ENCODE results near the gene PCSK9. TPM values are rescaled to one million over a fixed set of nuclear protein-coding genes. Genes with fewer than 3 reads are reported as not detected.

The PCSK9 gene
- total RNA-seq, 2 experiments from 2014 or later = not detected

DNA sequence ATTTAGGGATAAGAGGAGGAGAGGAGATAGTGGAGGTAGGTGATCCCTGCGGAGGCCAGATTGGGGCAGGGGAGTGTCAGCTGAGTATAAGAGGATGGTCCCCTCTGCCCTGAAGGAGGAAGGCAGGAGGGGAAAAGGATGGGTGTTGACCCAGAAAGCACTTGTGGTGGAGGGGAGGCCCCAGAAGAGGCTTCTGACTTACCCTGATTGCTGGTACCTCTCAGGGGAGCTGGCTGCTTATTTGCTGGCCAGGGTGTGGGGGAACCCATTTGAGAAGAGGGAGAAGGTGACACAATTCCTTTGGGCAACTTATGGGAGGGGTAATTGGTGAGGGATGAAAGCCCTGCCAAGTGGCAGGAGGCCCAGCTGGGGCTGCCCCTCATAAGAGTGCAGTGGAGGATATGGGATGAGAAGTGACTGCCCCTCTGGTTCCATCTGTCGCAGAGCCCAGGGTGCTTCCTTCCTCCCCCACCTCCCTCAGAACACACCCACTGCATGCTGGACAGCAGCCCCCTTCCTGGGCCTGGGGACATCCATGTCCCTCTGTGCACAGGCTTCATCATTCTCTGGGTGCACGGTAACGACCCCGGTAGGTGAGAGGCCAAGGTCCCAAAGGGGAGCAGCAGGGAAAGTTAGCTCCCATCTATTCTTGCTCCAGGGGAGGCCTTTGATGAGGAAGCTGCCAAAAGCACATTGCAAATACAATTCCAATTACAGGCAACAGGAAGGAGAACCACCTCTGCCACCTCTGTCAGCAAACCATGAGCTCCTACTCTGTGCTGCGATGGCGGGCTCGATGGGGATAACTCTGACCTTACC, 1.4 kb upstream of the PCSK9 start:
- Mint-ChIP-seq H3K27ac (no peak overlapping the region), H3K9me3 (no peaks in the 10 kb centered on the region), H3K4me3 (no peak overlapping the region), H3K27me3 (peaks cover 47% of the 10 kb centered on the region), H3K36me3 (no peaks in the 10 kb centered on the region), H3K4me1 (ENCODE audit: low read depth) (peaks cover 3% of the 10 kb centered on the region)
- POLR2A ChIA-PET = no interaction called here
- DNase-seq = no peak
- intact Hi-C loops (cut with micrococcal nuclease) = no loop called here
- CTCF ChIA-PET = no interaction called here

DNA sequence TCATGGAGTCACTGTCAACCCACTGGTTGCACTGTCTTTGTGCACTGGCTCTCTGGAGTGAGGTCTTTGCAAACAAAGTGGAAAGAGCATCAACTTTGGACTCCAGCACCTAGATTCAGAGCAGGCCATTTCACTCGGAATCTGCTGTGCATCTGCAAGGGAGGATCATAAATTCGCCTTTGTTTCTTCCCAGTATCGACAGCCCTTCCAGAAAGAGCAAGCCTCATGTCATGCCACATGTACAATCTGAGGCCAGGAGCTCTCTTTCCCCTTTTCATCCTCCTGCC, 853 bp upstream of the PCSK9 start:
- Mint-ChIP-seq H3K4me1 (ENCODE audit: low read depth) (peaks cover 3% of the 10 kb centered on the region), H3K9me3 (no peaks in the 10 kb centered on the region), H3K27me3 (peaks cover 47% of the 10 kb centered on the region), H3K36me3 (no peaks in the 10 kb centered on the region), H3K4me3 (no peak overlapping the region), H3K27ac (no peak overlapping the region)
- ChIA-PET POLR2A (no interaction called here), CTCF (no interaction called here)
- intact Hi-C loops (cut with micrococcal nuclease) = no loop called here
- DNase-seq = no peak

DNA sequence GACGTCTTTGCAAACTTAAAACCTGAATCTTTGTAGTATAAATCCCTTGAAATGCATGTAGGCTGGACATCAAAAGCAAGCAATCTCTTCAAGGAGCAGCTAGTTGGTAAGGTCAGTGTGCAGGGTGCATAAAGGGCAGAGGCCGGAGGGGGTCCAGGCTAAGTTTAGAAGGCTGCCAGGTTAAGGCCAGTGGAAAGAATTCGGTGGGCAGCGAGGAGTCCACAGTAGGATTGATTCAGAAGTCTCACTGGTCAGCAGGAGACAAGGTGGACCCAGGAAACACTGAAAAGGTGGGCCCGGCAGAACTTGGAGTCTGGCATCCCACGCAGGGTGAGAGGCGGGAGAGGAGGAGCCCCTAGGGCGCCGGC, 390 bp upstream of the PCSK9 start:
- H3K27me3 Mint-ChIP-seq = peaks cover 47% of the 10 kb centered on the region
- ChIA-PET CTCF (no interaction called here), POLR2A (no interaction called here)
- no peaks in the 10 kb centered on the region for H3K36me3 Mint-ChIP-seq
- H3K4me1 Mint-ChIP-seq (ENCODE audit: low read depth) = peaks cover 3% of the 10 kb centered on the region
- no peak overlapping the region for H3K27ac Mint-ChIP-seq
- no peak for DNase-seq
- intact Hi-C loops (cut with micrococcal nuclease) = no loop called here
- H3K4me3 Mint-ChIP-seq = no peak overlapping the region
- H3K9me3 Mint-ChIP-seq = no peaks in the 10 kb centered on the region

DNA sequence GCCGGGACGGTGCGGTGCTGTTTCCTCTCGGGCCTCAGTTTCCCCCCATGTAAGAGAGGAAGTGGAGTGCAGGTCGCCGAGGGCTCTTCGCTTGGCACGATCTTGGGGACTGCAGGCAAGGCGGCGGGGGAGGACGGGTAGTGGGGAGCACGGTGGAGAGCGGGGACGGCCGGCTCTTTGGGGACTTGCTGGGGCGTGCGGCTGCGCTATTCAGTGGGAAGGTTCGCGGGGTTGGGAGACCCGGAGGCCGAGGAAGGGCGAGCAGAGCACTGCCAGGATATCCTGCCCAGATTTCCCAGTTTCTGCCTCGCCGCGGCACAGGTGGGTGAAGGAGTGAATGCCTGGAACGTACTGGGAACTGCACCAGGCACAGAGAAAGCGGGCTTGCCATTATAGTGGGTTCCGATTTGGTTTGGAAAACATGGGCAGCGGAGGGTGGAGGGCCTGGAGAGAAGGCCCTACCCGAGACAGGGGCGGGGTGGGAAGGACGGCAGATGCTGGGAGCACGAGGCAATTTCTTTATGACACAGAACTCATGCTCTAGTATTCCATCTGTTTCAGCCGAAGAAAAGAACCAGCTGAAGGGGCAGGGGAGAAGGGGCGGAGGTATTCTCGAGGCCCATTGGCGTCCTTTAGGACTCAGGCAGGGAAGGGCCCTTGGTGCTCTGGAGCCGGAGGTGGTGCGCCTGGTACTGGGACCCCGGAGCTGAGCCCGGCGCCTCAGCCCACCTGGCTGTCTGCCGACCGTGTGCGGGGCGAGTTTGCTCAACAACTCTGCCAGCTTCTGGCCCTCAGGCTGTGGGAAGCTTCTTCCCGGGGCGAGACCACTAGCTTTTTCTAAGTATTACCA, 960 bp downstream of the PCSK9 start:
- DNase-seq = no peak
- Mint-ChIP-seq H3K4me1 (ENCODE audit: low read depth) (peaks cover 3% of the 10 kb centered on the region), H3K9me3 (no peaks in the 10 kb centered on the region), H3K27ac (no peak overlapping the region), H3K4me3 (no peak overlapping the region), H3K27me3 (peaks cover 44% of the 10 kb centered on the region), H3K36me3 (no peaks in the 10 kb centered on the region)
- ChIA-PET CTCF (interaction anchor here (0.8 kb wide), 1 partner anchor 24 kb away, joined by 3 read pairs; no protein-coding TSS in a partner anchor), POLR2A (no interaction called here)
- intact Hi-C loops (cut with micrococcal nuclease) = no loop called here

DNA sequence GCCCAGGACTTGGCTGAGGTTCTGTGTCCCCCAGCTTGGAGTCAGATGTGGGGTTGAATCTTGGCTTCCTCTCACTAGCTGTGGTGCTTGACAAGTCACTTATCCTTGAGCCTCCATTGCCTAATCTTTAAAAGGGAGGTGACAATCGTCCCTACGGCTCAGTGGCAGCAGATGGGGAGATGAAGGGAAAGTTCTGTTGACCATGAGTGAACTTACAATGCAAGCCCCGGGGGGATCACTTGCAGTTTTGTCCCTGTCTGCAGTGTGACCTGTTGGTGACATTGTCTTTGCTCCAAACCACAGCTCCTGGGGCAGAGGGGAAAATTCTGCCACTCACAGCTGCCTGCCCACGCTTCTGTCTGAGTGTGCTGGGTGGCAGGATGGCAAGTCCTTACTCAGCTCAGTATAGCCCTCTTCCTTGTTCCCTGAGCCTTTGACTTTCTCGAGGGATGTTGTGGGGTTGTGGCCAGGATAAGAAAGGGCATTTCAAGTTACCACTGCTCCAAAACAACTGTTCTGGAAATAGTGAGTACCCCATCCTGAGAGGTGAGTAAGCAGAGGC, 1.7 kb downstream of the PCSK9 start:
- no peak for DNase-seq
- intact Hi-C loops (cut with micrococcal nuclease) = no loop called here
- H3K36me3 Mint-ChIP-seq = no peaks in the 10 kb centered on the region
- CTCF ChIA-PET = no interaction called here
- no peaks in the 10 kb centered on the region for H3K9me3 Mint-ChIP-seq
- H3K4me1 Mint-ChIP-seq (ENCODE audit: low read depth) = peaks cover 3% of the 10 kb centered on the region
- no peak overlapping the region for H3K4me3 Mint-ChIP-seq
- POLR2A ChIA-PET = no interaction called here
- H3K27me3 Mint-ChIP-seq = peaks cover 39% of the 10 kb centered on the region
- no peak overlapping the region for H3K27ac Mint-ChIP-seq

DNA sequence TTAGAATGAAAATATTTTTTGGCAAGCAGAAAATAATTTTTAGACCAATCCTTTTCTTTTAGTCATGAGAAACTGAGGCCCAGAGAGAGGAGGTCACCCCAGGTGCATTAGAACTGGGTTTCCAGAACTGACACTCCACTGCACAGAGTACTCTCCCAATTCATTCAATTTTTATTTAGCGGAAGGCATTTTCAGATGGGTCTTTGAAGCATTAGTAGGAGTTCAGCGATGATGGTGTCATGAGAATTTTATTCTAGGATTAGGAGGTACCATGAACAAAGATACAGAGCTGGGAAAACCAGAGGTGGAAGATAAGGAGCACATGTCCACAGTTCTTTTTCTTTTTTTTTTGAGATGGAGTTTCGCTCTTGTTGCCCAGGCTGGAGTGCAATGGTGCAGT, 2.3 kb downstream of the PCSK9 start:
- Mint-ChIP-seq H3K27ac (no peak overlapping the region), H3K9me3 (no peaks in the 10 kb centered on the region), H3K4me3 (no peak overlapping the region), H3K27me3 (peaks cover 34% of the 10 kb centered on the region), H3K36me3 (no peaks in the 10 kb centered on the region), H3K4me1 (ENCODE audit: low read depth) (peaks cover 3% of the 10 kb centered on the region)
- ChIA-PET CTCF (no interaction called here), POLR2A (no interaction called here)
- no peak for DNase-seq
- intact Hi-C loops (cut with micrococcal nuclease) = no loop called here

DNA sequence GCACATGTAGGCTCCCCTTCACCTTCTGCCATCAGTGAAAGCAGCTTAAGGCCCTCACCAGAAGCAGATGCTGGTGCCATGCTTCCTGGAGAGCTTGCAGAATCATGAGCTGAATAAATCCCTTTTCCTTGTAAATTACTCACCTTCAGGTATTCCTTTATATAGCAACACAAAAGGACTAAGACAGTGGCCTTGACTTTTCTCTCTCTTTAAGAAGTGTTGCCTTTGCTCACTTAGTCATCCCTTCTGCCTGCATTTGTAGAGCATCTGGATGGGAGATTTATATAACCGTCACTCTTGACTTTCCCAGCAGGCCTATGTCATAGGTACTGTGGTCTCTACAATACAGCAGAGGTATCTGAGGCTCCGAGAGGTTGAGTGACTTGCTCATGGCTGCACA, 3.7 kb downstream of the PCSK9 start:
- H3K4me3 Mint-ChIP-seq = no peak overlapping the region
- intact Hi-C loops (cut with micrococcal nuclease) = no loop called here
- no peaks in the 10 kb centered on the region for H3K9me3 Mint-ChIP-seq
- POLR2A ChIA-PET = no interaction called here
- H3K27me3 Mint-ChIP-seq = peaks cover 30% of the 10 kb centered on the region
- no peak overlapping the region for H3K27ac Mint-ChIP-seq
- H3K36me3 Mint-ChIP-seq = no peaks in the 10 kb centered on the region
- no peak for DNase-seq
- peaks cover 3% of the 10 kb centered on the region for H3K4me1 Mint-ChIP-seq (ENCODE audit: low read depth)
- CTCF ChIA-PET = interaction anchor here (0.8 to 0.9 kb wide), 2 partner anchors 47 to 92 kb away, joined by 3 read pairs; no protein-coding TSS in a partner anchor

DNA sequence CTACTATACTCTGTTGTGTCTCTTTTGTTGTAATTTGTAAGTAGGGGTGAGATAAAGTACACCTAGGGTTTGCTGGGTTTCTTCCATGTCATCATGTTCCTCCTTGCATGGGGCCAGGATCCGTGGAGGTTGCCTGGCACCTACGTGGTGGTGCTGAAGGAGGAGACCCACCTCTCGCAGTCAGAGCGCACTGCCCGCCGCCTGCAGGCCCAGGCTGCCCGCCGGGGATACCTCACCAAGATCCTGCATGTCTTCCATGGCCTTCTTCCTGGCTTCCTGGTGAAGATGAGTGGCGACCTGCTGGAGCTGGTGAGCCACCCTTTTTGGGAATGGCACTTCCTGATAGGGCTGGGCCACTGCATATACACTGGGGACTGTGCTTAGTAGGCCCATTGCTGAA, 4.4 kb downstream of the PCSK9 start:
- H3K4me3 Mint-ChIP-seq = no peak overlapping the region
- POLR2A ChIA-PET = no interaction called here
- H3K27me3 Mint-ChIP-seq = peaks cover 23% of the 10 kb centered on the region
- DNase-seq = no peak
- CTCF ChIA-PET = no interaction called here
- H3K27ac Mint-ChIP-seq = no peak overlapping the region
- intact Hi-C loops (cut with micrococcal nuclease) = no loop called here
- H3K4me1 Mint-ChIP-seq (ENCODE audit: low read depth) = peaks cover 3% of the 10 kb centered on the region
- H3K9me3 Mint-ChIP-seq = no peaks in the 10 kb centered on the region
- no peaks in the 10 kb centered on the region for H3K36me3 Mint-ChIP-seq

DNA sequence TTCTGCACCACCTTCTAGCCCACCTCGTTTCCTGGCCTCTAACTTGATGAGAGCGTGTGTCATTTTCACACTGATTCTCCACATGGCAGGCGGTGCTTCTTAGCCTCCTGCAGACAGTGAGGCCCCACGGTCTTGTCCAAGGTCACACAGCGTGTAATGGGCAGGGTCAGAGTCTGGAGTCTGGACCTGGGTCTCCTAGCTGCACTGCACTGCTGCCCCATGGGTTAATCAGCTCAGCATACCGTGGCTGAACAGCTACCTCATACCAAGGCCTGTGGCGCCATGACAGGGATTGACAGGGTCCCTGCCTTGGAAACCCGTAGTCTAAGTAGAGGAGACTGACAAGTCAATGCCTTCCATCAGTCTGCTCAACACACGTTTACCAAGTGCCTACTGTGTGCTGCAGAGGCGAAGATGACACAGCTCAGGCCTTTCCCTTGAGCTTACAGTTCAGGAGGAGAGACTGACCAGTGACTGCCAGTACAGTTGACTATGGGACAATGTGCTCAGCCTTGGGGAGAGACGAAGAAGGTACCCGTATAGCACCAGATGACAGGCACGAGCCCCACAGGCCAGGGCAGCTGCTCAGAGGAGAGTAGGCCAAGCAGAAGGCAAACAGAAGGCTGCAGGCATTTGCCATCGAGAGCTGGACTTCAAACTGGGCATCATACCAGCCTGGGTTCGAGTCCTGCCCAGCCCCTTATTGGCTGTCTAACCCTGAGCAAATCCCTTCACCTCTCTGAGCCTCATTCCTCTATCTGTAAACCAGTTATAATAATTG, 5.5 kb downstream of the PCSK9 start:
- no peaks in the 10 kb centered on the region for H3K36me3 Mint-ChIP-seq
- peaks cover 15% of the 10 kb centered on the region for H3K27me3 Mint-ChIP-seq
- CTCF ChIA-PET = interaction anchor here (1.0 kb wide), 1 partner anchor 22 kb away, joined by 3 read pairs; no protein-coding TSS in a partner anchor
- no peak overlapping the region for H3K4me3 Mint-ChIP-seq
- no peak for DNase-seq
- no peak overlapping the region for H3K27ac Mint-ChIP-seq
- POLR2A ChIA-PET = no interaction called here
- intact Hi-C loops (cut with micrococcal nuclease) = no loop called here
- peaks cover 3% of the 10 kb centered on the region for H3K4me1 Mint-ChIP-seq (ENCODE audit: low read depth)
- no peaks in the 10 kb centered on the region for H3K9me3 Mint-ChIP-seq

DNA sequence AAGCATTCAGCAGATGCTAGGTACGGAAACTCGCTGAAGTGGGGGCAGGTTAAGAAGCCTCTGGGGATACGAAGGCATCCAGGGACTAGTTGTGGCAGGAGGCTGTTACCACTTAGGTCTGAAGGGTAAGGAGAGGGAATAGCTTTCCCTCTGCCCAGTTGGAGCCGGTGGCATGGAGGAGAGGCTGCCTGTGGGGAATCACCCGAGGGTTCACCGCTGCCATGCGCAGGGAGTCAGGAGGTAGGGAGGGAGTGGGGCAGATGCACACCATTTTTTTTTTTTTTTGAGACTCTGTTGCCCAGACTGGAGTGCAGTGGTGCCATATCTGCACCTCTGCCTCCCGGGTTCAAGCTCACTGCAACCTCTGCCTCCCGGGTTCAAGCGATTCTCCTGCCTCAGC, 6.1 kb downstream of the PCSK9 start:
- no peak for DNase-seq
- no peaks in the 10 kb centered on the region for H3K4me1 Mint-ChIP-seq (ENCODE audit: low read depth)
- intact Hi-C loops (cut with micrococcal nuclease) = no loop called here
- H3K27me3 Mint-ChIP-seq = peaks cover 9% of the 10 kb centered on the region
- H3K36me3 Mint-ChIP-seq = no peaks in the 10 kb centered on the region
- H3K9me3 Mint-ChIP-seq = no peaks in the 10 kb centered on the region
- ChIA-PET POLR2A (no interaction called here), CTCF (no interaction called here)
- no peak overlapping the region for H3K27ac Mint-ChIP-seq
- H3K4me3 Mint-ChIP-seq = no peak overlapping the region

DNA sequence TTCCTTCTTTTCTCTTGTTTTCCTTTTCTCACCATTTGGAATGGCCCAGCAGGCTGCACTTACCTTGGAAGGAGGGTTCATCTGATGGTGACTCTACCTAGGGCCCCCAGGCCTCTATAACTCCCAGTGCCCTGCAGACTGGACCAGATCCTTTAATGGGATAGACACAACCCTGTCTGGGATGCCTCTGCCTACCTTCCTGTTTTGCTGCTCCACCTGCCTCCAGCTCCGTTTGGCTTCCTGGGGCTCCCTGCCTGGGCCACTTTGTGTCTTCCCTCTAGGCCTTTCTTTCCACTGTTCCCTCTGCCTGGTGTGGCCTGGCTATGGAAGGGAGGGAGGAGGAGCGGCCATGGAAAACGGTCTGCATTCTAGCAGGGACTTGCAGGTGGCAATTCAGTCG, 7.5 kb downstream of the PCSK9 start:
- intact Hi-C loops (cut with micrococcal nuclease) = no loop called here
- Mint-ChIP-seq H3K27ac (no peak overlapping the region), H3K4me1 (ENCODE audit: low read depth) (no peaks in the 10 kb centered on the region), H3K36me3 (no peaks in the 10 kb centered on the region), H3K9me3 (no peaks in the 10 kb centered on the region), H3K27me3 (peaks cover 1% of the 10 kb centered on the region), H3K4me3 (no peak overlapping the region)
- DNase-seq = no peak
- CTCF ChIA-PET = no interaction called here
- POLR2A ChIA-PET = no interaction called here

DNA sequence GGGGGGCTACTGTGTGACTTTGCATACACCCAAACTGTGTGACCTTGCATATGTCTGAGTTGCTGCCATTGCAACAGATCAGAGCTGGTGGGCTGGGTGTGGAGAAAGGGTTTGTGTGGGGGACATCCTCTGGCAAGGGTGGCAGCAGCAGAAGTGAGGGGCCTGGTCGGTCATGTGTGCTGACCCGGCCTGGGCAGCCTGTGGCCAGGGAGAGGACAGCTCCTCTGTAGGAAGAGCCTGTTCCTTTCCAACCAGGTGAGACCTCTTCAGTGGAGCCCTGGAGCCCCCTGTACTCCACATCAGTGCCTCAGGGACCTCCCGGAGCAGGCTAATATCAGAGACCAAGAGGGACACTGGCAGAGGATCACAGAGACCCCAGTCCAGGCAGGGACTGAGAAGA, 8.3 kb downstream of the PCSK9 start:
- H3K9me3 Mint-ChIP-seq = no peaks in the 10 kb centered on the region
- DNase-seq = no peak
- no peaks in the 10 kb centered on the region for H3K4me1 Mint-ChIP-seq (ENCODE audit: low read depth)
- intact Hi-C loops (cut with micrococcal nuclease) = no loop called here
- H3K27me3 Mint-ChIP-seq = peaks cover 1% of the 10 kb centered on the region
- ChIA-PET CTCF (interaction anchor here (1.0 kb wide), 1 partner anchor 25 kb away, joined by 3 read pairs; no protein-coding TSS in a partner anchor), POLR2A (no interaction called here)
- no peak overlapping the region for H3K27ac Mint-ChIP-seq
- H3K36me3 Mint-ChIP-seq = no peaks in the 10 kb centered on the region
- no peak overlapping the region for H3K4me3 Mint-ChIP-seq
